Erythroblast (primary cell): ENCODE results near the gene GNG10.

ENCODE experiments used
- GATA1 ChIP-seq: IDR thresholded peaks from 2 replicates; pipeline ENCODE4 v1.6.1; 2011; ENCODE audit warnings: low read depth, mild to moderate bottlenecking, control low read depth, low read length, moderate library complexity
- POLR2A ChIP-seq: IDR thresholded peaks from 2 replicates; pipeline ENCODE4 v1.6.1; 2011; ENCODE audit warnings: mild to moderate bottlenecking, low read length

DNA sequence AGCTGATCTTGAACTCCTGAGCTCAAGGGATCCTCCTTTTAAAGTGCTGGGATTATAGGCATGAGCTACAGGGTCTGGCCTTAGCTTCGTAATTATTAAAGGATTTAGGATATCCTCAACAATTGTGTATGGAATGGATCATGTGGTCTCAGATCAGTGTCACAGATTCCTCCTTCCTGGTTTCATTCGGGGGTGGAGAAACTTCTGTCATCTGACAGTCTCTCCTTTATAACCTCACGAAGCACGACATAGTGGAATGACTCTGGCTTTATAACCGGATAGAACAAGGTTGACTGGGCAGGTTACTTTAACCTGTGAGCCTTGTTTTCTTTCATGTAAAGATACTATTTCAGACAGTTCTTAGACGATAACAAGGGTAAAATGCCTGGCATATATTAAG lies 4.4 kb upstream of the GNG10 start:
- TF ChIP-seq POLR2A (no peak), GATA1 (no peak)
